Neural progenitor cell (in vitro differentiated cells): ENCODE results near the gene CENPB.

Experiments
- CTCF ChIP-seq: fragments of 200-600 bp; sonication (generic); IDR thresholded peaks from 2 replicates; pipeline ENCODE4 v1.5.1; 2017; ENCODE audit warnings: antibody characterized with exemption, mild to moderate bottlenecking
- EZH2 ChIP-seq: fragments of 200-600 bp; sonication (generic); IDR thresholded peaks from 2 replicates; pipeline ENCODE4 v1.6.1; 2017; ENCODE audit warnings: antibody characterized with exemption, mild to moderate bottlenecking, moderate library complexity

- TF ChIP-seq CTCF (no peak), EZH2 (no peak)
These were observed 11.0 kb downstream of the CENPB start for GRCh38 chr20:3775457-3776108.
